IPS DF 6.9 (cell line): ENCODE data around the gene STOM.

Source experiments
- DNase-seq: peaks from one replicate; pipeline ENCODE4 v3.0.0-alpha.2; 2013; ENCODE audit warnings: low read depth, low spot score
- H3K27ac ChIP-seq: one replicate; pipeline ENCODE4 v1.5.1; 2013; ENCODE audit warnings: low read length, control low read depth
- H3K27me3 ChIP-seq: 2 replicates; pipeline ENCODE4 v1.6.1; 2013; ENCODE audit warnings: mild to moderate bottlenecking, low read length; ENCODE audit not compliant: control insufficient read depth, insufficient read depth
- H3K36me3 ChIP-seq: 2 replicates; pipeline ENCODE4 v1.6.1; 2013; ENCODE audit warnings: low read length; ENCODE audit not compliant: control insufficient read depth, insufficient read depth
- H3K4me1 ChIP-seq: 2 replicates; pipeline ENCODE4 v1.6.1; 2013; ENCODE audit warnings: low read length; ENCODE audit not compliant: control insufficient read depth, insufficient read depth
- H3K4me3 ChIP-seq: 2 replicates; pipeline ENCODE4 v1.5.1; 2013; ENCODE audit warnings: mild to moderate bottlenecking, low read length
- H3K9me3 ChIP-seq: 2 replicates; pipeline ENCODE4 v1.6.1; 2013; ENCODE audit warnings: low read length, inconsistent platforms; ENCODE audit not compliant: control insufficient read depth, insufficient read depth
- WGBS: extraction: QIAGEN DNeasy Blood & Tissue Kit; methylation state at CpG from one replicate; pipeline ENCODE4 v1.1.7; 2013; ENCODE audit warnings: mixed read lengths, missing lambda C conversion rate; ENCODE audit not compliant: insufficient read length, insufficient coverage; 5-methylcytosine and 5-hydroxymethylcytosine counted together

The STOM gene

GRCh38 chr9:121300283-121301119, 69.5 kb downstream of the STOM start:
- no peak overlapping the region for H3K4me3 ChIP-seq
- H3K9me3 ChIP-seq: no peaks in the 10 kb centered on the region
- WGBS: no CpG with 5 or more reads among the region's 13 CpGs
- H3K27me3 ChIP-seq: peaks cover 12% of the 10 kb centered on the region
- DNase-seq: no peak
- H3K27ac ChIP-seq: no peak overlapping the region
- peaks cover 4% of the 10 kb centered on the region for H3K4me1 ChIP-seq
- no peaks in the 10 kb centered on the region for H3K36me3 ChIP-seq

- Histone ChIP-seq H3K36me3 (no peaks in the 10 kb centered on the region), H3K9me3 (no peaks in the 10 kb centered on the region), H3K4me1 (peaks cover 4% of the 10 kb centered on the region), H3K27ac (no peak overlapping the region), H3K4me3 (peak overlapping the region; percentile 39; the same call in 1 of the 2 replicates), H3K27me3 (peaks cover 12% of the 10 kb centered on the region)
- no peak for DNase-seq
- no CpG with 5 or more reads among the region's 74 CpGs for WGBS
These were observed 70.4 kb downstream of the STOM start for GRCh38 chr9:121299467-121300282.

- H3K9me3 ChIP-seq: no peaks in the 10 kb centered on the region
- no peaks in the 10 kb centered on the region for H3K36me3 ChIP-seq
- peaks cover 4% of the 10 kb centered on the region for H3K4me1 ChIP-seq
- H3K27me3 ChIP-seq: peaks cover 12% of the 10 kb centered on the region
- no CpG with 5 or more reads among the region's 13 CpGs for WGBS
- H3K27ac ChIP-seq: no peak overlapping the region
- peak overlapping the region; percentile 39; the same call in 1 of the 2 replicates for H3K4me3 ChIP-seq
- DNase-seq: no peak
These were observed 71.2 kb downstream of the STOM start for GRCh38 chr9:121298689-121299466.

- WGBS: no CpG with 5 or more reads among the region's 7 CpGs
- DNase-seq: no peak
- Histone ChIP-seq H3K27me3 (peaks cover 12% of the 10 kb centered on the region), H3K27ac (no peak overlapping the region), H3K4me3 (no peak overlapping the region), H3K4me1 (peaks cover 4% of the 10 kb centered on the region), H3K9me3 (no peaks in the 10 kb centered on the region), H3K36me3 (no peaks in the 10 kb centered on the region)
These were observed 72.0 kb downstream of the STOM start for GRCh38 chr9:121298016-121298538.

GRCh38 chr9:121297389-121297788, 72.7 kb downstream of the STOM start:
- H3K4me3 ChIP-seq: no peak overlapping the region
- peaks cover 7% of the 10 kb centered on the region for H3K4me1 ChIP-seq
- H3K36me3 ChIP-seq: no peaks in the 10 kb centered on the region
- DNase-seq: no peak
- H3K27ac ChIP-seq: no peak overlapping the region
- WGBS: no CpG with 5 or more reads among the region's 4 CpGs
- no peaks in the 10 kb centered on the region for H3K9me3 ChIP-seq
- H3K27me3 ChIP-seq: peaks cover 12% of the 10 kb centered on the region

- no peak overlapping the region for H3K27ac ChIP-seq
- H3K9me3 ChIP-seq: no peaks in the 10 kb centered on the region
- H3K27me3 ChIP-seq: peaks cover 12% of the 10 kb centered on the region
- H3K4me3 ChIP-seq: no peak overlapping the region
- no peak for DNase-seq
- no CpG with 5 or more reads among the region's 7 CpGs for WGBS
- peaks cover 7% of the 10 kb centered on the region for H3K4me1 ChIP-seq
- no peaks in the 10 kb centered on the region for H3K36me3 ChIP-seq
These were observed 73.6 kb downstream of the STOM start for GRCh38 chr9:121296213-121297127.

- H3K4me3 ChIP-seq: no peak overlapping the region
- peaks cover 7% of the 10 kb centered on the region for H3K4me1 ChIP-seq
- H3K27me3 ChIP-seq: peaks cover 8% of the 10 kb centered on the region
- DNase-seq: no peak
- no peaks in the 10 kb centered on the region for H3K9me3 ChIP-seq
- no CpG with 5 or more reads among the region's 5 CpGs for WGBS
- H3K27ac ChIP-seq: no peak overlapping the region
- no peaks in the 10 kb centered on the region for H3K36me3 ChIP-seq
These were observed 74.3 kb downstream of the STOM start for GRCh38 chr9:121295662-121296191.

GRCh38 chr9:121294866-121295661, 75.0 kb downstream of the STOM start:
- Histone ChIP-seq H3K4me1 (peaks cover 7% of the 10 kb centered on the region), H3K9me3 (no peaks in the 10 kb centered on the region), H3K36me3 (no peaks in the 10 kb centered on the region), H3K27ac (no peak overlapping the region), H3K27me3 (peaks cover 2% of the 10 kb centered on the region; the same call in 1 of the 2 replicates), H3K4me3 (no peak overlapping the region)
- DNase-seq: no peak
- WGBS: no CpG with 5 or more reads among the region's 13 CpGs
